PC-9 (cell line): Measurements from ENCODE around the gene TEX51. TPM values are rescaled to one million over a fixed set of nuclear protein-coding genes. Genes with fewer than 3 reads are reported as not detected.
A peak's percentile ranks its signal among the peaks of the same experiment; 100 is the strongest.

Experiments
- BruUV-seq: library from RNA; stranded (reverse); fragments of 400-500 nt; replicated peaks from 2 replicates; lab custom pipeline; 2021; lab: Mats Ljungman, UMichigan
- CTCF ChIA-PET: fragments of 300-600 bp; sonication (Branson Sonifier 250); formaldehyde crosslinking; loops from one replicate; lab custom pipeline; 2022; ENCODE audit warnings: antibody characterized with exemption; lab: Charles Lee
- POLR2A ChIA-PET: fragments of 300-600 bp; sonication (Branson Sonifier 250); formaldehyde crosslinking; loops from one replicate; lab custom pipeline; 2022; ENCODE audit warnings: antibody characterized with exemption; ENCODE audit not compliant: unreplicated experiment; lab: Charles Lee
- DNase-seq, 2 experiments: peaks; one replicate each; pipeline versions ENCODE4 v3.0.0 to v3.0.0-alpha.2; 2015 to 2022; ENCODE audit warnings: mixed read lengths in 1 of 2
- H2AFZ ChIP-seq: fragments of 200-600 bp; sonication (generic); 2 replicates; pipeline ENCODE4 v1.8.1; 2017; ENCODE audit warnings: antibody characterized with exemption
- H3F3A ChIP-seq: fragments of 200-600 bp; sonication (generic); 2 replicates; pipeline ENCODE4 v1.8.1; 2017; ENCODE audit warnings: antibody characterized with exemption, mild to moderate bottlenecking, low read depth; ENCODE audit not compliant: insufficient read depth
- H3K27ac ChIP-seq: fragments of 200-600 bp; sonication (generic); 2 replicates; pipeline ENCODE4 v1.6.1; 2016; ENCODE audit warnings: mixed run types
- H3K27me3 ChIP-seq: fragments of 200-600 bp; sonication (generic); 2 replicates; pipeline ENCODE4 v1.6.1; 2016; ENCODE audit warnings: low read depth, mixed run types; ENCODE audit not compliant: insufficient read depth
- H3K36me3 ChIP-seq: fragments of 200-600 bp; sonication (generic); 2 replicates; pipeline ENCODE4 v1.6.1; 2016; ENCODE audit warnings: low read depth, mixed run types
- H3K4me1 ChIP-seq: fragments of 200-600 bp; sonication (generic); replicated peaks from 2 replicates; pipeline ENCODE4 v1.6.1; 2016; ENCODE audit warnings: mixed run types; ENCODE audit not compliant: insufficient read depth
- H3K4me2 ChIP-seq: fragments of 200-600 bp; sonication (generic); 2 replicates; pipeline ENCODE4 v1.6.1; 2017; ENCODE audit warnings: mixed run types
- H3K4me3 ChIP-seq: fragments of 200-600 bp; sonication (generic); 2 replicates; pipeline ENCODE4 v1.6.1; 2016; ENCODE audit warnings: mixed run types
- H3K79me2 ChIP-seq: fragments of 200-600 bp; sonication (generic); 2 replicates; pipeline ENCODE4 v1.6.1; 2017; ENCODE audit warnings: low read depth, mixed run types
- H3K9me2 ChIP-seq: fragments of 200-600 bp; sonication (generic); 2 replicates; pipeline ENCODE4 v1.8.1; 2017; ENCODE audit warnings: mild to moderate bottlenecking; ENCODE audit not compliant: insufficient read depth
- H3K9me3 ChIP-seq: fragments of 200-600 bp; sonication (generic); 2 replicates; pipeline ENCODE4 v1.8.1; 2016; ENCODE audit warnings: low read depth; ENCODE audit not compliant: insufficient read depth
- H4K20me1 ChIP-seq: fragments of 200-600 bp; sonication (generic); 2 replicates; pipeline ENCODE4 v1.8.1; 2017; ENCODE audit not compliant: insufficient read depth
- CTCF ChIP-seq: fragments of 200-600 bp; sonication (generic); conservative IDR thresholded peaks from 2 replicates; pipeline ENCODE4 v1.6.1; 2017; ENCODE audit warnings: mixed run types, antibody characterized with exemption, mild to moderate bottlenecking, moderate library complexity
- EZH2 ChIP-seq: fragments of 200-600 bp; sonication (generic); IDR thresholded peaks from 2 replicates; pipeline ENCODE4 v1.8.0; 2017; ENCODE audit warnings: antibody characterized with exemption, low read depth
- intact Hi-C: fragments of 100-400 bp; cut with micrococcal nuclease; formaldehyde crosslinking; loops from one replicate; pipeline ENCODE4 v1.10.0; 2022; ENCODE audit not compliant: unreplicated experiment
- total RNA-seq: library from RNA; stranded (reverse); gene quantifications from 2 replicates; pipeline ENCODE4 v1.2.3, GENCODE V29; 2021

The TEX51 gene
- total RNA-seq, 1 experiment from 2014 or later, result not detected

DNA sequence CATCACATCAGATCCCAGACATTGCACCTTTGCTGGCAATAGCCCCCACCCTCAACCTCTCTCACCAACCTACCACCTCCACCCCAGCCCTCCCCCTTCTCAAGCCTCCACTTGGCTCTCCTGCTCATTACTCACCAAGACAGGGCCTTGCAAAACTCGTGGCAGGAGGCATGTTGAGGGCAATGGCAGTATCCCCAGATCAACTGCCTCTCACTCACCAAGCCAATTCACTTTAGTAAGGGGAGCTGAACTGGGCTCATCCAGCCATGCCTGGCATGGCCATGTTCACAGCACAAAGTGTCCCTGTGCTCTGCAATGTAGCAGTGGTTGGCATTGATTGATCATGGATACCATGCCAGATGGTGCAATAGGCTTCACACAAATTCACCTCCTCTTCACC is 46.3 kb upstream of the TEX51 start:
- ChIA-PET POLR2A (no interaction called here), CTCF (no interaction called here)
- no peaks in the 10 kb centered on the region for H4K20me1 ChIP-seq
- no peaks in the 10 kb centered on the region for H3K9me2 ChIP-seq
- H3K4me1 ChIP-seq, result no peaks in the 10 kb centered on the region
- no peak overlapping the region for H2AFZ ChIP-seq
- H3K4me3 ChIP-seq, result no peak overlapping the region
- H3K27me3 ChIP-seq, result peaks cover 72% of the 10 kb centered on the region
- TF ChIP-seq EZH2, result no peak
- TF ChIP-seq CTCF, result no peak
- no peaks in the 10 kb centered on the region for H3K9me3 ChIP-seq
- intact Hi-C loops, result no loop called here
- no peak for DNase-seq
- H3K79me2 ChIP-seq, result no peaks in the 10 kb centered on the region
- H3K4me2 ChIP-seq, result no peak overlapping the region
- no peaks in the 10 kb centered on the region for H3K36me3 ChIP-seq
- no TSS peak for BruUV-seq
- no peak overlapping the region for H3K27ac ChIP-seq
- no peaks in the 10 kb centered on the region for H3F3A ChIP-seq

- no peaks in the 10 kb centered on the region for H3K79me2 ChIP-seq
- POLR2A ChIA-PET, result no interaction called here
- H3K36me3 ChIP-seq, result no peaks in the 10 kb centered on the region
- H3F3A ChIP-seq, result no peaks in the 10 kb centered on the region
- H3K27ac ChIP-seq, result no peak overlapping the region
- no TSS peak for BruUV-seq
- TF ChIP-seq CTCF (no peak), EZH2 (no peak)
- H3K9me2 ChIP-seq, result no peaks in the 10 kb centered on the region
- H3K4me2 ChIP-seq, result no peak overlapping the region
- intact Hi-C loops, result no loop called here
- DNase-seq, result peak in 1 of 2 experiments; percentile 18
- H3K9me3 ChIP-seq, result no peaks in the 10 kb centered on the region
- H3K4me1 ChIP-seq, result no peaks in the 10 kb centered on the region
- H4K20me1 ChIP-seq, result no peaks in the 10 kb centered on the region
- CTCF ChIA-PET, result no interaction called here
- no peak overlapping the region for H3K4me3 ChIP-seq
- H2AFZ ChIP-seq, result no peak overlapping the region
- H3K27me3 ChIP-seq, result peaks cover 76% of the 10 kb centered on the region
Measured at GRCh38 chr2:126855606-126856005, 43.1 kb upstream of the TEX51 start.

DNA sequence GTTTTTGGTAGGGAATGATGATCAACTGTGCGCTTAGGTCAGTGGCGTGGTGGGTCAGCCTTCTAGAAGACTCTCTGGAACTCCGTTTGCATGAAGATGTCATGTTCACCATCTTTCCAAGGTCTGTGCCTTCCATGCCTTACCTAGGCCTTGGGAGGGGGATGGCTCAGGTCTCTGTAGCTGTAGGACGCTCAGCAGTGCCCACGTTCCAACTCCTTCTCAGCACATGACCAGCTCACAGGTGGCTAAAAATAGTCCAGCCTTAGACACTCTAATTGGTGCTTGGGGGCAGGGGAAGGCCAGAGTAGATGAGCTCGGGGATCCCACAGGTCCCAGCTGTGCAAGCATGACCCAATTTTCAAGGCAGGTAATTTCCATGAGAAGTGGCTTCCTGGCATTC is 42.3 kb upstream of the TEX51 start:
- TF ChIP-seq CTCF (no peak), EZH2 (no peak)
- intact Hi-C loops, result no loop called here

More for the DNA sequence above, 42.3 kb upstream of the TEX51 start:
- no peaks in the 10 kb centered on the region for H3K4me1 ChIP-seq
- H3K9me3 ChIP-seq, result no peaks in the 10 kb centered on the region
- H4K20me1 ChIP-seq, result no peaks in the 10 kb centered on the region
- H3K27ac ChIP-seq, result no peak overlapping the region
- no peak overlapping the region for H3K4me3 ChIP-seq
- no peaks in the 10 kb centered on the region for H3K36me3 ChIP-seq
- no TSS peak for BruUV-seq
- H2AFZ ChIP-seq, result no peak overlapping the region
- H3K4me2 ChIP-seq, result no peak overlapping the region
- H3K79me2 ChIP-seq, result no peaks in the 10 kb centered on the region
- ChIA-PET CTCF (no interaction called here), POLR2A (no interaction called here)
- peak in 1 of 2 experiments; percentile 24 for DNase-seq
- H3K9me2 ChIP-seq, result no peaks in the 10 kb centered on the region
- peaks cover 71% of the 10 kb centered on the region for H3K27me3 ChIP-seq
- no peaks in the 10 kb centered on the region for H3F3A ChIP-seq
